Islet precursor cell (in vitro differentiated cells): ENCODE data around the gene LTV1.

Source experiments
- DNase-seq: peaks from one replicate; pipeline ENCODE4 v3.0.0-alpha.2; 2018

Gene LTV1

GRCh38 chr6:143896126-143896860, 53.2 kb downstream of the LTV1 start:
- DNase-seq: no peak

GRCh38 chr6:143900358-143900757, 57.2 kb downstream of the LTV1 start:
- DNase-seq: no peak

GRCh38 chr6:143901885-143902750, 59.0 kb downstream of the LTV1 start:
- no peak for DNase-seq

- no peak for DNase-seq
Observed at GRCh38 chr6:143902827-143903226, 59.7 kb downstream of the LTV1 start.

GRCh38 chr6:143911028-143911427, 67.9 kb downstream of the LTV1 start:
- no peak for DNase-seq

- no peak for DNase-seq
Observed at GRCh38 chr6:143912671-143913070, 69.5 kb downstream of the LTV1 start.
